ENCODE results near the gene OGFR.

The OGFR gene

GRCh38 chr20:62816884-62817873 lies 12.5 kb downstream of the OGFR start, which contains the start of gene COL9A3:
Gene COL9A3, plus strand, starts transcription at chr20:62817050. Its CDS starts 15 bp downstream, at chr20:62817065.
- DNase-seq: no peak

- no peak for DNase-seq
Observed at GRCh38 chr20:62817975-62818591, 13.4 kb downstream of the OGFR start.

- DNase-seq: no peak
Observed at GRCh38 chr20:62818592-62819493, 14.2 kb downstream of the OGFR start.

GRCh38 chr20:62819494-62820174 lies 15.0 kb downstream of the OGFR start:
- no peak for DNase-seq

GRCh38 chr20:62820208-62820961 lies 15.8 kb downstream of the OGFR start:
- no peak for DNase-seq

GRCh38 chr20:62820962-62821725 lies 16.5 kb downstream of the OGFR start:
- DNase-seq: no peak

GRCh38 chr20:62821726-62822210 lies 17.1 kb downstream of the OGFR start:
- DNase-seq: no peak

GRCh38 chr20:62822239-62822787 lies 17.7 kb downstream of the OGFR start:
- no peak for DNase-seq

- DNase-seq: peak; percentile 43 to 57
Observed at GRCh38 chr20:62822788-62823651, 18.4 kb downstream of the OGFR start.

GRCh38 chr20:62823688-62824475 lies 19.2 kb downstream of the OGFR start:
- no peak for DNase-seq

GRCh38 chr20:62824476-62825332 lies 20.1 kb downstream of the OGFR start:
- peak; percentile 51 to 52 for DNase-seq

GRCh38 chr20:62825333-62825985 lies 20.8 kb downstream of the OGFR start:
- DNase-seq: no peak

- no peak for DNase-seq
Observed at GRCh38 chr20:62825986-62826645, 21.5 kb downstream of the OGFR start.

- no peak for DNase-seq
Observed at GRCh38 chr20:62826646-62827310, 22.1 kb downstream of the OGFR start.

- no peak for DNase-seq
Observed at GRCh38 chr20:62827311-62828038, 22.8 kb downstream of the OGFR start.
